WTC11 (cell line): Measurements from ENCODE around the gene UPF3B. TPM values are rescaled to one million over a fixed set of nuclear protein-coding genes. Genes with fewer than 3 reads are reported as not detected.
"Not testable (repeated sequence)": the region's sequence is repeated elsewhere in the genome, so short reads cannot be mapped to it uniquely, and the experiment has no call there.

Source experiments
- ATAC-seq: fragments of 200-7000 bp; cut with Tn5 transposase; 2 replicates; pipeline ENCODE4 v1.10.0; 2021; ENCODE audit warnings: mild to moderate bottlenecking, moderate library complexity
- CTCF ChIA-PET: fragments of 300-600 bp; sonication (Branson Sonifier 250); formaldehyde crosslinking; loops from one replicate; lab custom pipeline; 2021; ENCODE audit warnings: antibody characterized with exemption; lab: Charles Lee
- POLR2A ChIA-PET: fragments of 350-600 bp; sonication (Branson Sonifier 250); formaldehyde crosslinking; loops from one replicate; lab custom pipeline; 2021; ENCODE audit warnings: antibody characterized with exemption; lab: Charles Lee
- DNase-seq: peaks from one replicate; pipeline ENCODE4 v3.0.0; 2021; ENCODE audit warnings: low spot score
- H3K27ac Mint-ChIP-seq: 2 replicates; pipeline ENCODE4 v1.8.0; 2021; ENCODE audit warnings: mixed read lengths
- H3K27me3 Mint-ChIP-seq: 2 replicates; pipeline ENCODE4 v1.8.0; 2021; ENCODE audit warnings: low read depth, mild to moderate bottlenecking, moderate library complexity, mixed read lengths
- H3K36me3 Mint-ChIP-seq: 2 replicates; pipeline ENCODE4 v1.8.0; 2021; ENCODE audit warnings: mixed read lengths
- H3K4me1 Mint-ChIP-seq: 2 replicates; pipeline ENCODE4 v1.8.0; 2022; ENCODE audit warnings: mixed read lengths
- H3K4me3 Mint-ChIP-seq: 2 replicates; pipeline ENCODE4 v1.8.0; 2021; ENCODE audit warnings: mild to moderate bottlenecking, moderate library complexity, mixed read lengths
- H3K9me3 Mint-ChIP-seq: 2 replicates; pipeline ENCODE4 v1.8.0; 2021; ENCODE audit warnings: mixed read lengths
- ATF3 ChIP-seq: sonication (generic); formaldehyde crosslinking; conservative IDR thresholded peaks from 2 replicates; pipeline ENCODE4 v1.8.1; 2022; ENCODE audit warnings: mild to moderate bottlenecking, missing genetic modification reagents
- CTCF ChIP-seq: fragments of 200-600 bp; IDR thresholded peaks from 2 replicates; pipeline ENCODE4 v1.8.0; 2022; ENCODE audit warnings: antibody characterized with exemption
- ERG ChIP-seq: fragments of 250-450 bp; sonication (Bioruptor Pico); IDR thresholded peaks from 2 replicates; pipeline ENCODE4 v1.8.0; 2021; ENCODE audit warnings: mild to moderate bottlenecking
- FOXK1 ChIP-seq: sonication (generic); formaldehyde crosslinking; IDR thresholded peaks from 2 replicates; pipeline ENCODE4 v1.8.0; 2022; ENCODE audit warnings: mild to moderate bottlenecking, moderate library complexity, missing genetic modification reagents
- IRF1 ChIP-seq: sonication (generic); formaldehyde crosslinking; IDR thresholded peaks from 2 replicates; pipeline ENCODE4 v1.8.0; 2023; ENCODE audit warnings: missing genetic modification reagents
- JUN ChIP-seq: sonication (generic); formaldehyde crosslinking; IDR thresholded peaks from 2 replicates; pipeline ENCODE4 v1.8.0; 2023; ENCODE audit warnings: mild to moderate bottlenecking, missing genetic modification reagents
- NFYB ChIP-seq: sonication (generic); formaldehyde crosslinking; conservative IDR thresholded peaks from 2 replicates; pipeline ENCODE4 v1.8.0; 2022; ENCODE audit warnings: low read depth, missing genetic modification reagents
- OVOL2 ChIP-seq: fragments of 250-450 bp; sonication (Bioruptor Pico); IDR thresholded peaks from 2 replicates; pipeline ENCODE4 v1.9.0; 2021; ENCODE audit warnings: mild to moderate bottlenecking, borderline replicate concordance
- PREB ChIP-seq: sonication (generic); formaldehyde crosslinking; IDR thresholded peaks from 2 replicates; pipeline ENCODE4 v1.8.1; 2022; ENCODE audit warnings: mild to moderate bottlenecking, missing genetic modification reagents, moderate library complexity, borderline replicate concordance
- TCF7 ChIP-seq: sonication (generic); formaldehyde crosslinking; IDR thresholded peaks from 2 replicates; pipeline ENCODE4 v1.8.0; 2022; ENCODE audit warnings: mild to moderate bottlenecking, low read depth, missing genetic modification reagents, moderate library complexity
- TP53 ChIP-seq: sonication (generic); formaldehyde crosslinking; IDR thresholded peaks from 2 replicates; pipeline ENCODE4 v1.8.1; 2023; ENCODE audit warnings: mild to moderate bottlenecking, missing genetic modification reagents
- ZBTB21 ChIP-seq: sonication (generic); formaldehyde crosslinking; IDR thresholded peaks from 2 replicates; pipeline ENCODE4 v1.8.1; 2023; ENCODE audit warnings: mild to moderate bottlenecking, missing genetic modification reagents, borderline replicate concordance
- ZMAT4 ChIP-seq: fragments of 250-450 bp; sonication (Bioruptor Pico); IDR thresholded peaks from 2 replicates; pipeline ENCODE4 v1.9.0; 2021; ENCODE audit warnings: mild to moderate bottlenecking
- ZNF219 ChIP-seq: sonication (generic); formaldehyde crosslinking; IDR thresholded peaks from 2 replicates; pipeline ENCODE4 v1.8.0; 2023; ENCODE audit warnings: missing genetic modification reagents, mild to moderate bottlenecking, borderline replicate concordance
- ZNF281 ChIP-seq: sonication (generic); formaldehyde crosslinking; IDR thresholded peaks from 2 replicates; pipeline ENCODE4 v1.8.0; 2023; ENCODE audit warnings: mild to moderate bottlenecking, missing genetic modification reagents
- ZNF416 ChIP-seq: fragments of 250-450 bp; sonication (Bioruptor Pico); IDR thresholded peaks from 2 replicates; pipeline ENCODE4 v1.9.0; 2021; ENCODE audit warnings: mild to moderate bottlenecking, inconsistent platforms
- total RNA-seq: library from RNA; stranded (reverse); gene quantifications from 3 replicates; pipeline ENCODE4 v1.2.3, GENCODE V29; 2021

UPF3B gene
- total RNA-seq, 1 experiment from 2014 or later: 19.2 TPM

GRCh38 chrX:119821703-119822102 is 31.1 kb downstream of the UPF3B start:
- POLR2A ChIA-PET: not testable (repeated sequence)
- CTCF ChIA-PET: interaction anchor here (0.7 kb wide), 1 partner anchor 304 kb away, joined by 3 read pairs; no protein-coding TSS in a partner anchor

GRCh38 chrX:119817130-119817690 is 35.6 kb downstream of the UPF3B start:
- H3K27me3 Mint-ChIP-seq: no peaks in the 10 kb centered on the region; the same call in 1 of the 2 replicates
- POLR2A ChIA-PET: no interaction called here
- no peak for ATAC-seq
- TF ChIP-seq TP53 (CRISPR knock-in tag): no peak
- no peak for TF ChIP-seq PREB (CRISPR knock-in tag)
- TF ChIP-seq OVOL2 (CRISPR knock-in tag): no peak
- no peak for TF ChIP-seq IRF1 (CRISPR knock-in tag)
- TF ChIP-seq CTCF: no peak
- TF ChIP-seq, all 79 proteins: peak for 0
- no peaks in the 10 kb centered on the region for H3K36me3 Mint-ChIP-seq
- no peaks in the 10 kb centered on the region for H3K4me1 Mint-ChIP-seq
- CTCF ChIA-PET: no interaction called here
- DNase-seq: no peak
- no peak overlapping the region for H3K4me3 Mint-ChIP-seq
- H3K27ac Mint-ChIP-seq: no peak overlapping the region
- H3K9me3 Mint-ChIP-seq: no peaks in the 10 kb centered on the region

More at GRCh38 chrX:119821703-119822102, 31.1 kb downstream of the UPF3B start:
- not testable (repeated sequence) for H3K36me3 Mint-ChIP-seq, H3K27me3 Mint-ChIP-seq, H3K4me3 Mint-ChIP-seq, H3K4me1 Mint-ChIP-seq, H3K9me3 Mint-ChIP-seq, ATAC-seq, DNase-seq, H3K27ac Mint-ChIP-seq

- Mint-ChIP-seq H3K4me1 (no peaks in the 10 kb centered on the region), H3K36me3 (no peaks in the 10 kb centered on the region), H3K9me3 (no peaks in the 10 kb centered on the region), H3K4me3 (no peak overlapping the region), H3K27me3 (no peaks in the 10 kb centered on the region; the same call in 1 of the 2 replicates), H3K27ac (no peak overlapping the region)
- no peak for DNase-seq
- ATAC-seq: no peak
- TF ChIP-seq ZMAT4 (CRISPR knock-in tag): no peak
- TF ChIP-seq ZBTB21 (CRISPR knock-in tag): no peak
- TF ChIP-seq ATF3 (CRISPR knock-in tag): no peak
- no peak for TF ChIP-seq ZNF416 (CRISPR knock-in tag)
- TF ChIP-seq ERG: no peak
- TF ChIP-seq FOXK1 (CRISPR knock-in tag): no peak
- TF ChIP-seq TCF7 (CRISPR knock-in tag): no peak
- no peak for TF ChIP-seq ZNF219 (CRISPR knock-in tag)
- TF ChIP-seq JUN (CRISPR knock-in tag): no peak
- TF ChIP-seq ZNF281: no peak
- TF ChIP-seq NFYB (CRISPR knock-in tag): no peak
- CTCF ChIA-PET: interaction anchor here (0.8 kb wide), 1 partner anchor 72 kb away, joined by 3 read pairs; no protein-coding TSS in a partner anchor
- POLR2A ChIA-PET: interaction anchor here (0.6 to 0.7 kb wide), 2 partner anchors 25 to 291 kb away, joined by 3 to 4 read pairs; partner anchors contain the start of gene RPL39
Measured at GRCh38 chrX:119816300-119816699, 36.5 kb downstream of the UPF3B start.
